ENCODE measurements around the gene OR5L1. TPM values are rescaled to one million over a fixed set of nuclear protein-coding genes. Genes with fewer than 3 reads are reported as not detected.

Gene OR5L1
- total RNA-seq, 1 donor = not detected

DNA sequence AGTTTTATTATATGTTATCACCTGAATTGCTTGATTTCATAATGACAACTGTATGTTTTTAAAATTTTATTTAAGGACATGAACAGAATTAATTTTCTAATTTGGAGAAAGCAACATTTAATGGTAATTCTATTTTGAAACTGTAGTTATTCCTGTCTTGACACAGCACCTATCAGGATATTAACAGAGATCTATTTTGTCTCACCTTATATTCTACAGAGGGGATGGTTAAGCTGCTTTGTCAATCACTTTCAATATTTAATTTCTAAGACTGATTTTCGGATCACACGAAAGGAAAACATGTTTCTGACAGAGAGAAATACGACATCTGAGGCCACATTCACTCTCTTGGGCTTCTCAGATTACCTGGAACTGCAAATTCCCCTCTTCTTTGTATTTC is 27.3 kb downstream of the OR5L1 start, which contains the start of gene OR5D16:
Gene OR5D16, plus strand, starts transcription at position 301 of the 400 bp plus-strand sequence. Its CDS starts 0 bp downstream, at position 301.
- no peak for TF ChIP-seq CTCF (IDR thresholded peaks at IDR 0.05; ENCODE audit: extremely low read depth, low read depth, low read length)
- Histone ChIP-seq H3K4me2 (ENCODE audit: insufficient read depth, low read length) (no peak within 1 kb of the TSS), H3K4me1 (ENCODE audit: insufficient read depth, low read length) (no peaks in the 10 kb centered on the region), H3K9me3 (ENCODE audit: low read depth, low read length) (no peaks in the 10 kb centered on the region), H4K20me1 (ENCODE audit: insufficient read depth, low read length) (no peaks in the 10 kb centered on the region), H2AFZ (ENCODE audit: low read length) (no peak within 1 kb of the TSS), H3K4me3 (ENCODE audit: insufficient read depth, low read length) (no peak within 1 kb of the TSS), H3K27ac (ENCODE audit: low read depth, low read length) (no peak within 1 kb of the TSS), H3K79me2 (ENCODE audit: insufficient read depth, low read length) (no peaks in the 10 kb centered on the region), H3K27me3 (ENCODE audit: insufficient read depth, low read length) (no peaks in the 10 kb centered on the region), H3K36me3 (ENCODE audit: insufficient read depth, low read length) (no peaks in the 10 kb centered on the region)
- DNase-seq (ENCODE audit: insufficient read length, low spot score, missing footprints) = no peak

DNA sequence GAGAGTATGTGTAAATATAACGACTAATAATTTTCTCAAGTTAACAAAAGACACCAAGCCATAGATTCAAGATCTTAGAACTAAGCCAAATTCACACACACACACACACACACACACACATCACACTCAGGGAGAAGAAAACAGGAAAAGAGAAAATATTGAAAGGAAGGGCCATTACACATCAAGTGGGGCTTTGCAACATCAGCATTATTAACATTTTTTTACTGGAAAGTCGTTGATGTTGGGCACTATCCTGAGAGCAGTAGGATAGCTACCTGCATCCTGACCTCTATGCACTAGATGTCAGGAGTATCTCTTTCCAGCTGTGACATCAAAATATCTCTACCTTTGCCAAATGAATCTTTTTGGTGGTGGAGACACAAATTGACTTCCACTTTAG is 36.3 kb downstream of the OR5L1 start:
- no peak overlapping the region for H2AFZ ChIP-seq (ENCODE audit: low read length)
- H3K27me3 ChIP-seq (ENCODE audit: insufficient read depth, low read length) = no peaks in the 10 kb centered on the region
- no peak for DNase-seq (ENCODE audit: insufficient read length, low spot score, missing footprints)

GRCh38 chr11:55849037-55849436 is 37.9 kb downstream of the OR5L1 start:
- Histone ChIP-seq H3K79me2 (ENCODE audit: insufficient read depth, low read length) (no peaks in the 10 kb centered on the region), H3K27me3 (ENCODE audit: insufficient read depth, low read length) (no peaks in the 10 kb centered on the region), H3K4me2 (ENCODE audit: insufficient read depth, low read length) (no peak overlapping the region), H4K20me1 (ENCODE audit: insufficient read depth, low read length) (no peaks in the 10 kb centered on the region), H2AFZ (ENCODE audit: low read length) (no peak overlapping the region), H3K36me3 (ENCODE audit: insufficient read depth, low read length) (no peaks in the 10 kb centered on the region), H3K4me1 (ENCODE audit: insufficient read depth, low read length) (no peaks in the 10 kb centered on the region), H3K9me3 (ENCODE audit: low read depth, low read length) (no peaks in the 10 kb centered on the region), H3K27ac (ENCODE audit: low read depth, low read length) (no peak overlapping the region), H3K4me3 (ENCODE audit: insufficient read depth, low read length) (no peak overlapping the region)
- peak; percentile 15 for DNase-seq (ENCODE audit: insufficient read length, low spot score, missing footprints)
- no peak for TF ChIP-seq CTCF (IDR thresholded peaks at IDR 0.05; ENCODE audit: extremely low read depth, low read depth, low read length)

More for the DNA sequence above, 36.3 kb downstream of the OR5L1 start:
- no peak for TF ChIP-seq CTCF (IDR thresholded peaks at IDR 0.05; ENCODE audit: extremely low read depth, low read depth, low read length)
- no peak overlapping the region for H3K27ac ChIP-seq (ENCODE audit: low read depth, low read length)
- H3K79me2 ChIP-seq (ENCODE audit: insufficient read depth, low read length) = no peaks in the 10 kb centered on the region
- H3K4me1 ChIP-seq (ENCODE audit: insufficient read depth, low read length) = no peaks in the 10 kb centered on the region
- no peaks in the 10 kb centered on the region for H3K9me3 ChIP-seq (ENCODE audit: low read depth, low read length)
- H3K4me2 ChIP-seq (ENCODE audit: insufficient read depth, low read length) = no peak overlapping the region
- no peaks in the 10 kb centered on the region for H4K20me1 ChIP-seq (ENCODE audit: insufficient read depth, low read length)
- no peak overlapping the region for H3K4me3 ChIP-seq (ENCODE audit: insufficient read depth, low read length)
- H3K36me3 ChIP-seq (ENCODE audit: insufficient read depth, low read length) = no peaks in the 10 kb centered on the region

DNA sequence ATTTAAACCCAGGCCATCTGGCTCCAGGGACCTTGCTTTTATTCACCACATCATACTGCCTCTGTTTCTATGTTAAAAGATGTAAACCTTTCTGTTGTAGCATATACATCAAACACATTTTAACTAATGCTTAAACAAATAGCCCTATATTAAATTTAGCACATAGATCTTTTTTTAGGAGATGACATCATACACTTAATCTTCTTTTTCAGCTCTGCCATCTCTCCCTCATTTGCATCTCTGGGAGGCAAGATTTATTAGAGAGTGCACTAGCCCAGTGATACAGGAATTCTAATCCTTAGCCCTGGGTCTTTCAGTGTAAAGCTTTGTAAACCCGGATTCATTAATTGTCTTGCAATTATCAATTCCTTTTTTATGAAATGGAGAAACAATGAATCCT is 41.0 kb downstream of the OR5L1 start:
- H4K20me1 ChIP-seq (ENCODE audit: insufficient read depth, low read length) = no peaks in the 10 kb centered on the region
- TF ChIP-seq CTCF (IDR thresholded peaks at IDR 0.05; ENCODE audit: extremely low read depth, low read depth, low read length) = no peak

More for the DNA sequence above, 41.0 kb downstream of the OR5L1 start:
- Histone ChIP-seq H3K9me3 (ENCODE audit: low read depth, low read length) (no peaks in the 10 kb centered on the region), H3K79me2 (ENCODE audit: insufficient read depth, low read length) (no peaks in the 10 kb centered on the region), H2AFZ (ENCODE audit: low read length) (no peak overlapping the region), H3K4me3 (ENCODE audit: insufficient read depth, low read length) (no peak overlapping the region), H3K4me2 (ENCODE audit: insufficient read depth, low read length) (no peak overlapping the region), H3K4me1 (ENCODE audit: insufficient read depth, low read length) (no peaks in the 10 kb centered on the region), H3K36me3 (ENCODE audit: insufficient read depth, low read length) (no peaks in the 10 kb centered on the region), H3K27me3 (ENCODE audit: insufficient read depth, low read length) (no peaks in the 10 kb centered on the region), H3K27ac (ENCODE audit: low read depth, low read length) (no peak overlapping the region)
- no peak for DNase-seq (ENCODE audit: insufficient read length, low spot score, missing footprints)

All from osteoblast (primary cell).